Astrocyte of the spinal cord (primary cell): Measurements from ENCODE around the gene SMYD3.

Experiments used
- DNase-seq: peaks from one replicate; pipeline ENCODE4 v3.0.0; 2011; ENCODE audit warnings: low read depth, low spot score
- H3K4me3 ChIP-seq: 2 replicates; pipeline ENCODE4 v1.5.1; 2011; ENCODE audit warnings: low read depth, mild to moderate bottlenecking, low read length, moderate library complexity
- in situ Hi-C: cut with HindIII; loops from 2 replicates; pipeline ENCODE4 v1.10.0; 2017; ENCODE audit warnings: low sequenced_read_pairs
- TF ChIP-seq, protein P1 (sequence below): IDR thresholded peaks from 2 replicates; pipeline ENCODE4 v1.5.1; 2012; ENCODE audit warnings: low read depth, mild to moderate bottlenecking, low read length, inconsistent platforms

The SMYD3 gene

DNA sequence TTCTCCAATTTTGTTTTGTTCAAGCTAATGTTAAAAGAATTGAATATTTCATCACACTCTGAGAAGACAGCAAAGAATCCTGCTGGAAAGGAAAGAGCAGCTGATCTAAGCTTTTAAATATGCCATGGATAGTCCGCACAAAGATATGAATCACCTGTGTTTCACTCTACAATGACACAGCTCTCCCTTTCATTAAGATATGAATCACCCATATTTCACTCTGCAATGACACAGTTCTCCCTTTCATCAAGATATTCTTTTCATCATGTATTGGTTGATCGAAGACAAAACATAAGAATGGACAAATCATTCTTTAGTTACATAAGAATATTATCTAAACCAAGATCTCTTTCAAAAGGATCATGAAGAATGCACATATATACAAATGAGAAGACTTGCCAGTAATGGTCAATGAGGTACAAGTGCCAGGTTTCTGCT lies 367.3 kb downstream of the SMYD3 start:
- TF ChIP-seq, protein P1, sequence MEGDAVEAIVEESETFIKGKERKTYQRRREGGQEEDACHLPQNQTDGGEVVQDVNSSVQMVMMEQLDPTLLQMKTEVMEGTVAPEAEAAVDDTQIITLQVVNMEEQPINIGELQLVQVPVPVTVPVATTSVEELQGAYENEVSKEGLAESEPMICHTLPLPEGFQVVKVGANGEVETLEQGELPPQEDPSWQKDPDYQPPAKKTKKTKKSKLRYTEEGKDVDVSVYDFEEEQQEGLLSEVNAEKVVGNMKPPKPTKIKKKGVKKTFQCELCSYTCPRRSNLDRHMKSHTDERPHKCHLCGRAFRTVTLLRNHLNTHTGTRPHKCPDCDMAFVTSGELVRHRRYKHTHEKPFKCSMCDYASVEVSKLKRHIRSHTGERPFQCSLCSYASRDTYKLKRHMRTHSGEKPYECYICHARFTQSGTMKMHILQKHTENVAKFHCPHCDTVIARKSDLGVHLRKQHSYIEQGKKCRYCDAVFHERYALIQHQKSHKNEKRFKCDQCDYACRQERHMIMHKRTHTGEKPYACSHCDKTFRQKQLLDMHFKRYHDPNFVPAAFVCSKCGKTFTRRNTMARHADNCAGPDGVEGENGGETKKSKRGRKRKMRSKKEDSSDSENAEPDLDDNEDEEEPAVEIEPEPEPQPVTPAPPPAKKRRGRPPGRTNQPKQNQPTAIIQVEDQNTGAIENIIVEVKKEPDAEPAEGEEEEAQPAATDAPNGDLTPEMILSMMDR = no peak
- peak; percentile 80 for DNase-seq
- in situ Hi-C loops = no loop called here
- H3K4me3 ChIP-seq = no peak overlapping the region

DNA sequence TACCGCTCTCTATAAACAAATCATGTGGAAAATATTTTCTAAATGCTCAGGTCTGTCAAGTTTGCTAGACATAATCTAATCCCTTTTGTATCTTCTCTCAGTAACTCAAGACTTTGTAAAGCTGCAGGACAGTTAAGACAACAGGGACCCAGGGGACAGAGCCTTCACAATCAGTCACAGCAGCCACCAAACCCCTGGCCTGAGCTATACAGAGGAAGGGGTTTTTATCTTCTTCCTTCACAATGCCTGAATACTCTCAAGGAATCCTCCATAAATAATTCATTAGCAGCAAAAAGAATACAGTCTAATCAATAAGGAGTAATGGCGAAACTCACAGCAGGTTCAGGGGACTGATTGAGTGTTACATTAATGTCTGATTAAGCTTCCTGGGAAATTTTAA lies 368.3 kb downstream of the SMYD3 start:
- in situ Hi-C loops = no loop called here
- DNase-seq = no peak
- H3K4me3 ChIP-seq = no peak overlapping the region
- TF ChIP-seq, protein P1 = no peak

DNA sequence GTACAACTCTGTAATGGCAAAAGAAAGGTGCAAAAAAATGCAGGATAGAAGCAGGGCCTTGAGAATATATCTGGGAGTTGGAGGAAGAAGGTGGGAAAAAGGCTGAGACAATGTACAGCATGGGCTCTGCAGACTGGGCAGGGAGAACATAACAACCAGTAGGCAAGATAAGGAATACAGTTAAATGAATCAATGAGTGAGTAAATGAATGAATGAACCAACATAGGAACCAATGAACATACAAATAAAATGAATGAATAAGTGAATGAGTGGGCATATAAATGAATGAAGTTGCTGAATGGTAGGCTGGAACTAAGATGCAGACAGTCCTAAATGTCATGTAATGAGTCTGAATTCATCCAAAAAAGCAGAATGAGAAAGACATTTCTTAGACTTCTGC lies 370.6 kb downstream of the SMYD3 start:
- TF ChIP-seq, protein P1 = no peak
- DNase-seq = no peak
- in situ Hi-C loops = no loop called here
- H3K4me3 ChIP-seq = no peak overlapping the region

DNA sequence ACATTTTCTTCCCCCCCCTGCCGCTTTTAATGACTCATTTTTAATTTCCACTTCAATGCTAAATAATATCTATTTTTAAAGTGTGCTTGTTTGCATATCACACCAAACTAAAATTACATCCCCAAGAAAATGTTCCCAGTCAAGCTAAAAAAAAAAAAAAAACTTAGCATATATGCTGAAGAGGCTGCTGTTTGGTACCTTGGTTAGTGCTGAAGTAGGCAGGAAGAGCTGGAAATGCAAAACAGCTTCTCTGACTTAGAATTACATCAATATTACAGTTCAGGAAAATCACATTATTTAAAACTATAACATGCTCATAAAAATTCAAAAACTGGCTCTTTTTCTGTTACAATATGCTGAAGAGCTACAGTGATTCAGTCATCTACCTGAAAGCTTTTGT lies 372.3 kb downstream of the SMYD3 start:
- H3K4me3 ChIP-seq = no peak overlapping the region
- in situ Hi-C loops = no loop called here
- TF ChIP-seq, protein P1 = no peak
- no peak for DNase-seq

DNA sequence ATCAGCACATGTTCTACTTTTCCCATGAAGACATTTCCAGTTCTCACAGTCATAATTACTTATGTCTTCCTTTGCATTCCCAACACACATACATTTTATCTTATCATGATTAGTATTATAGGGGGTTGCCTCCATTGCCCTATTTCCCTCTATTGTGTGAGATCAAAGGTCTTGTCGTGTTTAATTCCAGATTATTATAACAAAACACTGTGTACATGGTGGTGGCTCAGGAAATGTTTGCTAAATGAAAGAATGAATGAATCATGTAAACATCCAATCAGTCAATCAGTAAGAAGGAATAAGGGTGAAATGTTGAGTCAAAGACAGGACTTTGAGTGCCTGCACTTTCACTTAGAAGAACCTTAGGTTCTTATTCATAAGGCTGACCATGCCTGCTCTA lies 376.0 kb downstream of the SMYD3 start:
- TF ChIP-seq, protein P1 = no peak
- in situ Hi-C loops = no loop called here
- DNase-seq = no peak
- no peak overlapping the region for H3K4me3 ChIP-seq

DNA sequence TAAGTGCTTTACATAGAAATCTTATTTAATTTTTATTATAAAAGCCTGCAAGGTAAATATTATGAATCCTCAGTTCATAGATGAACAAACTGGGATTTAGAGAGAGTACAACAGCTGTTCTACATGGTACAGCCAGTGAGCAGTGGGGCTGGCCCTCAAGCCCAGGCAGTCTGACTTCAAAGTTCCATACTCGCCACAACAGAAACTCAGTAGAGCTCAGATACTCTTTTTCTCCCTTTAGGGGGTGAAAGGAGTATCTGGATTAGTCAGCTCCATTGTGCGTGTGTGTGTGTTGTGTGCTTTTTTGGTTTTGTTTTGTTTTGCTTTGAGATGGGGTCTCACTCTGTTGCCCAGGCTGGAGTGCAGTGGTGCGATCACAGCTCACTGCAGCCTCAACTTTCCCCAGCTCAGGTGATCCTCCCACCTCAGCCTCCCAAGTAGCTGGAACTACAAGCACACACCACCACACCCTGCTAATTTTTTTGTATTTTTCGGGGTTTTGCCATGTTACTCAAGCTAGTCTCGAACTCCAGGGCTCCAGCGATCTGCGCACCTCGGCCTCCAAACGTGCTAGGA lies 378.5 kb downstream of the SMYD3 start:
- in situ Hi-C loops = no loop called here
- H3K4me3 ChIP-seq = no peak overlapping the region
- no peak for DNase-seq
- TF ChIP-seq, protein P1 = no peak

DNA sequence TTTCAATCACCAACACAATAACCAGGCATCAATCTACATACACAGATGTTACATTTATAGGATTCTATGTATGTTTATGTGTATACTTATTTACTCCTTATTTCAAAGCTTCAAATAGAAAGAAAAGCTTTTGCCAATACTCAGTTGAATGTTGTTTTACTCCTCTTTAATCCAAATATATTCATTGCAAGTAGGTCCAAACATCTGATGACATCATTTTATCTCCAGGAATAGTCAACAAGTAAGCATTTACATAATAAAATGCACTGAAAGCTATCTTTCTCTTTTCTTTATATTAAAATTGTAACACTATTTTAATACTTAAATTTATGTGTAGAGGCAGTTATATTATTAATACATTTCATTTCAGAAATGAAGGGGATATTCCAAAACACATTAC lies 380.5 kb downstream of the SMYD3 start:
- TF ChIP-seq, protein P1 = no peak
- DNase-seq = no peak
- in situ Hi-C loops = no loop called here
- no peak overlapping the region for H3K4me3 ChIP-seq
